GM04503 (cell line): ENCODE results near the gene JADE2.
"Not testable (repeated sequence)": the region's sequence is repeated elsewhere in the genome, so short reads cannot be mapped to it uniquely, and the experiment has no call there.

Source experiments
- DNase-seq: peaks from one replicate; pipeline ENCODE4 v3.0.0-alpha.2; 2012; ENCODE audit warnings: low read depth

Gene JADE2

GRCh38 chr5:134524826-134525682 lies at the start of gene JADE2:
JADE2 (plus strand) TSS chr5:134525670; CDS start chr5:134535858, 10,188 bp downstream.
- DNase-seq = no peak

GRCh38 chr5:134477462-134478245 lies 47.8 kb upstream of the JADE2 start:
- peak; percentile 15 for DNase-seq

- DNase-seq = no peak
These were observed 45.6 kb upstream of the JADE2 start for GRCh38 chr5:134479839-134480238.

GRCh38 chr5:134489227-134489944 lies 36.1 kb upstream of the JADE2 start:
- DNase-seq = no peak

GRCh38 chr5:134490255-134490924 lies 35.1 kb upstream of the JADE2 start:
- DNase-seq = no peak

- DNase-seq = no peak
These were observed 34.6 kb upstream of the JADE2 start for GRCh38 chr5:134490925-134491271.

- DNase-seq = no peak
These were observed 33.5 kb upstream of the JADE2 start for GRCh38 chr5:134491841-134492442.

GRCh38 chr5:134492568-134492967 lies 32.9 kb upstream of the JADE2 start:
- no peak for DNase-seq

- DNase-seq = no peak
These were observed 31.9 kb upstream of the JADE2 start for GRCh38 chr5:134493461-134494055.

GRCh38 chr5:134494780-134495179 lies 30.7 kb upstream of the JADE2 start:
- no peak for DNase-seq

- not testable (repeated sequence) for DNase-seq
These were observed 25.6 kb upstream of the JADE2 start for GRCh38 chr5:134499905-134500304.

GRCh38 chr5:134500699-134501430 lies 24.6 kb upstream of the JADE2 start:
- no peak for DNase-seq

- no peak for DNase-seq
These were observed 23.2 kb upstream of the JADE2 start for GRCh38 chr5:134502259-134502658.

GRCh38 chr5:134503088-134503936 lies 22.2 kb upstream of the JADE2 start:
- peak; percentile 95 for DNase-seq

- no peak for DNase-seq
These were observed 21.5 kb upstream of the JADE2 start for GRCh38 chr5:134503937-134504437.

- no peak for DNase-seq
These were observed 20.7 kb upstream of the JADE2 start for GRCh38 chr5:134504629-134505300.

GRCh38 chr5:134506054-134507039 lies 19.1 kb upstream of the JADE2 start:
- DNase-seq = no peak
